NCI-H524 treated with DMSO at 0.1 percent for 48 hours (cell line): ENCODE data around the gene UNC119.

ENCODE experiments used
- DNase-seq: peaks from one replicate; lab custom pipeline; 2025; lab: John Stamatoyannopoulos, UW

The UNC119 gene

GRCh38 chr17:28544402-28545140 is 7.9 kb downstream of the UNC119 start:
- DNase-seq: no peak

GRCh38 chr17:28541439-28541838 is 11.0 kb downstream of the UNC119 start:
- no peak for DNase-seq

- DNase-seq: no peak
Observed at GRCh38 chr17:28540231-28540630, 12.2 kb downstream of the UNC119 start.

DNA sequence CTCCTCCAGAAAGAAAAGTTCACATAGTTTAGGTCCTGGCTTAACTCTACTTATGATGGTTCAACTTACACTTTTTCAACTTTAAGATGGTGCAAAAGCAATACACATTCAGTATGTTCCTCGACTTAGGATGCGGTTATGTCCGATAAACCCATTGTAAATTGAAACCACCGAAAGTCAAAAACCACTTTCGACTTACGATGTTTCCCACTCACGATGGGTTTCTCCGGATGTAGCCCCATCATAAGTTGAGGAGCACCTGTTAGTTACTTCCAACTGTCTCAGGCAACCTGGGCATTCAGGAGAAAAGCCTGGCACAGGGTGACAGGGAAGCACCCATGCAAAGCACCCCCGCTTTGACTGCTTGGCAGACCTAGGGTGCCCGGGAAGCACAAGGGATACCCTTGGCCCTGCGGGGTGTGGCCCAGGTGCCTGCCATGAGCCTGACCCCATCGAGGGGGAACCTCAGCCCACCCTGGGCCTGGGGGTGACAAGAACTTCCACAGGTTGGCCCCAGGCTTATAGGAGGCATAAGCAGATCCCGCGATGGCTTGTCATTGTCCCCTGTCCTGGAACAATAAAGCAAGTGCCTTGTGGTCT is 14.0 kb downstream of the UNC119 start:
- DNase-seq: no peak

DNA sequence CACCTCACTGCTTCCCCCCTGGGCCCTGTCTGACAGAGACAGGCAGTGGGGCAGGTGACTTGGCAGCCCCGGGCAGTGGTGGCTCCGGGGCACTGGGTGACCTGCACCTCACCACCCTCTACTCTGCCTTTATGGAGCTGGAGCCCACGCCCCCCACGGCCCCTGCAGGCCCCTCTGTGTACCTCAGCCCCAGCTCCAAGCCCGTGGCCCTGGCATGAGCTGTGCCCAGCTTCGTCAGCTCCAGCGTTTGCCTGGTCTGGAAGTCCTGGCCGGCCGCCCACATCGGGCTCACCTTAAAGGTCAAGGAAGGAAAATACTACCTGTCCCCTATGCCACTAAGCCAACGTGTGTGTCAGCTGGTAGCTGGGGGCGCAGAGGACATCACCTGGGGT is 15.2 kb downstream of the UNC119 start:
- no peak for DNase-seq

DNA sequence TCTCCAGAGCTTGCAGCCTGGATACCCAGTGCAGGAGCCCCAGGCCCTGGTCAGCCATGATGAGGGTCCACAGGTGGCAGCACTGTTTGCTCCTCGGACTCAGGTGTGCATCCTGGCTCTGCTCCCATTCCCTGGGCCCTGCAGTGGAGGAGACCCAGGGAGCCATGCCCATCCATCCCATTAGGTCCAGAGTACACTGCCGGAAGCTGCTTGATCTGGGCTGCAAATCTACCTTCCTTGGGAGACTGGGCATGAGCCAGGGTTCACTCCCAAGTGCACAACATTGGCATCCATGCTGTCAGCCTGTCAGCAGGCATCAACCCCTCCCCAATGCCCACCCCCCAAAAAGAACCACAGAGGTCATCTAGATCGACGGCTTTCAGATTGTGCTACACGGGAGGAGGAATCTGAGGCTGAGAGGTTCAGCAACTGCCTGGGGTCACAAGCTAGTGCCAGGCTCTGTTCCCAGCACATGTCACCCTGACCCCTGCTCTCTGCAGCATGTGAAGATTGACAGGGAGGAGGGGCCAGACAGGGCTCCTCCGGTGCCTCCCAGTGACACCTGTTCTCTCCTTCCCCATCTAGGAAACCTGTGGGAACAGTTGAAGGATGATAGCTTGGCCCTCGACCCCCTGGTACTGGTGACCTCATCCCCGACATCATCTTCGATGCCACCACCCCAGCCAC is 15.7 kb downstream of the UNC119 start:
- no peak for DNase-seq

- no peak for DNase-seq
Observed at GRCh38 chr17:28534740-28535375, 17.6 kb downstream of the UNC119 start.

DNA sequence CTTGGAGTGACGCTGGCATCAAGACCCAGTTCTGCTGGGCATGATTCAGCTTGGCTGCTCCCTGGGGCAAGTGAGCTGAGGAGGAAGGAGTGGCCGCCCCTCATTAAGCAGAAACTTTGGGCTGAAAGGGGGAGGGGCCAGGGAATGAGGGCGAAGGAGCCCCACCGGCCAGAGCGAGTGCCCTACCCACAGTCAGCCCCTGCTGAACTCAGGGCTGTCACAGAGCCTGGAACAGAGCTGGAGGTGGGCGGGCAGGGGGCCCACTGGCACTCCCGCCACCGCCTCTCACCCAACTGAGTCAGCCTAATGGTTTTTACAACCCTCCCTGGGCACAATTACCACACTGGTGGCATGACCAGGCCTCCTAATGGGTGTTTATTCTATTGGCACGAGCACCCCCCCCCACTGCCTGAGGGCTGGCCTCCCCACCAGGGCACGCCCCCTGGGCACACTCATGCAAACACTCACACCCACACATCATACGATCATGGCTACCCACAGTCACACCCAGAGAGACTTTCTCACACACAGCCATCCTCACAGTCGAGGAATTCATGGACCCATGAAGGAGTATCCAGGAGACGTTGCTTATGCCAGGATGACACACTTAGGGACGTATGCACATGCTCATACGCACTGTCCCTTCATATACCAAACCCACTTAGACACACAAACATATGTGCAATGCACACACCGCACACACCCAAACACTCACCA is 19.2 kb downstream of the UNC119 start:
- DNase-seq: no peak

DNA sequence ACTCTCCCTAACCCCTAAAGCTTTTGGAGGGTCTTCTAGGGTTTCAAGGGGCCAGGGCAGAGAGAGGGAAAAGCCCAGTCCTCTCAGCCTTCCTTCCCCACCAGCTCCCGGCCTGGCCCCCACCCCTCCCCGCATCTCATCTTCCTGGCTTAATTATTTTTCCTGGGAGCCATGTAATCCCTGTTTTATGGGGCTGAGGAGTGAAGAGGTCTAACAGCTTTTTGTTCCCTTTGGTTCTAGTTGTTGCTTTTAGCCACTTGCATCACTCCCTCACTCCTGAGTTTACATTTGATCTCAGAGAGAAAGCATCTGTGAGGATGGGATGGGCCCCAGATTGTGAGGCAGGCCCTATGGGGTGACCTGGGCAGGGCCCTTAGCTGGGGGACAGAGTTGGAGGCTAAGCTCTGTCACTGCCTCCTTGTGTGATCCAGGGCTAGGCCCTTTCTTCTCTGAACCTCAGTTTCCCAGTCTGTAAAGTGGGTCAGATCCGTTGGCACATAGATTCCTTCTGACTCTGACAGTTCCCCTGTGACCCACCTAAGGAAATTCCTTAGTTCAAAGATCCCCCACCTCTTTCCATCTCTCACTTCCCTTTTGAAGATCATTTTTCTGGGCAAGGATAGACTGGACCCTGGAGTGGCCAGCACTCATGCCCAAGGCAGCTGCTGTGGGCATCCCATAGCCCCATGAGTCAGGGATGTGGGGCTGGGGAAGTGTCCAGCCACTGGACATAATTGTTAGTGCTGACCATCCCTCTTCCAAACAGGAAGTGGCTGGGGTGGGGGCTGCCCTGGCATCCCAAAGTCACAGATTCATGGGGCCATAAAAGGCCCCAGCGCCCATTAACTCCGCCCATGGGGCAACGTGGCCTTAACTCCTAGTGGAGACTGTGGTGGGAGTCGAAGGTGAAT is 20.1 kb downstream of the UNC119 start:
- peak; percentile 81 for DNase-seq

DNA sequence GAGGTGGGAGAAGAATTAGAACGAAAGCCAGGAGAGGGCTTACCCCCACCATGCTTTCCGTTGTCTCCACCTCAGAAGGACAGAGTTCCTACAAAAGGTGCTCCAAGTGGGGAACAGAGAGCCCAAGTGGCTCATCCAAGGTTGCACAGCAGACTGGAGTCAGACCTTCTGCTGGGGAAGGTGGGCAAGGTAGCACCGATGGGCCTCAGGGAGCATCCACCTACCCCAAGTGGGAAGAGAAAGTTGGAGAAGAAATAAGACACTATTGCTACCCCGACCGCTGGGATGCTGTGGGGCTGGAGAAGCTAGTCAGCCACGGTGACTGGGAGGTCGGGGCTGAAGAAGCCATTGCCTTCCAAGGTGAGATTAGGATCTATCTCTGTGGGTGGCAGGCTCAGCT is 21.5 kb downstream of the UNC119 start:
- no peak for DNase-seq

GRCh38 chr17:28530250-28530649 is 22.2 kb downstream of the UNC119 start:
- DNase-seq: no peak

DNA sequence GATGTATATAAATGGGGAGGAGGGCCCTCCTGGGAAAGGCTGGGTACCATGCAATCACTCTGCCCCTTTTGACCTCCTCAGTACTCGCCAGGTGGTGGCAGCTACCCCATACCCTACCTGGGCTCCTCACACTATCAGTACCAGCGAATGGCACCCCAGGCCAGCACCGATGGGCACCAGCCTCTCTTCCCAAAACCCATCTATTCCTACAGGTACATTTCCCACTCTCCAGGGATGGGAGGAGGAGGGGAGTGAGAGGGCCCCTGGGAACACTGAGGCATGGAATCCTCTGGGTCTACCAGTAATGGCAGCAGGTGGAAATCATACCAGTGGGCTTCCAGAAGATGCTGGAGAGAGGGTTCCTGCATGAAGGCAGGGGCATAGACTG is 23.4 kb downstream of the UNC119 start:
- no peak for DNase-seq

DNA sequence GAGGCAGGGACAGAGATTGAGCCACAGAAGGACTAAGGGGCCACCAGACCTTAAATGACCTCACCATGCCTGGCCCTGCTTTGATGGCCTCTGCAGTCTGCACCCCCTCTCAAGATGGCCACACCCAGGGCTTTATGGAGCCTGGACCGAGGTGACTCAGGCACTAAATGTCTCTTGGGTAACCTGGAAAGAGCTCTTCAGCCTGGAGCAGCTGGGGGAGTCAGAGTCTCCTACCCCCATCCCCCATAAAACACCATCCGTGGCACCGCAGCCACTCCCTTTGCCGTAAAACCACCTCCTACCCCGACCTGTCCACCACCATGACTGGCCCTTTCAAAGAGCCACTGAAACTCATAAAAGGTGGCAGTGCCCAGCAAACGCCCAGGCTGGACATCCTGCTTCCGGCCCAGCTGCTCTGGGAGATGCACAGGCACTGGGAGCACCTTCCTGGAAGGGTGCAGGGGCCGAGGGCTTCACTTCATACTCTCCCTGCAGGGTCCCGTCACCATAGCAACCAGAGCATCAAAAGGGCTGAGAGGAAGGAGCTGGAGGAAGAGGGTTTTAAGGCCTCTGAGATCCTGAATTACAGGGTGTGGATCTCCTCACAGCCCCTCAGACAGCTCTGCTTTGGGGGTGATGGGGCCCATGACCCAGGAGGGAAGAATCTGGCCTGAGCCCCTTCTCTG is 24.0 kb downstream of the UNC119 start:
- DNase-seq: no peak

GRCh38 chr17:28527859-28528258 is 24.6 kb downstream of the UNC119 start:
- DNase-seq: no peak

- DNase-seq: no peak
Observed at GRCh38 chr17:28527181-28527681, 25.2 kb downstream of the UNC119 start.

DNA sequence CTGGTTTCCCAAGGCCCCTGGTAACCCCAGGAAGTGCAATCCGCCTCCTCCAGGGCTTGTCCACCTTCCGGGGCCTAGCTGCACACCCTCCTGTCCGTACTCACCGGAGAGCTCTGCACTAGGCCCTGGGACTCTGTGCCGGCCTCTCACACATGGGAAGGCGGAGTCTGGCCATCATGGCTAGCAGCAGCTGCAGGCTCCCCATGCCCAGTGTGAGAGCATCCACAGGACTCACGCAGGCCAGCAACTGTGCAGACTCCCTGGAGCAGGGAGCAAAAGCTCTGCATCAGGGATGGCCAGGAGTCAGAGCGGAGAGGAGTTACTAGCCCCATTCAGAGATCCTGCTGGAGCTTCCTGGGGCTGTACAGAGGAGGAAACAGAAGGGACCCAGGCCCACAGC is 26.0 kb downstream of the UNC119 start:
- no peak for DNase-seq

DNA sequence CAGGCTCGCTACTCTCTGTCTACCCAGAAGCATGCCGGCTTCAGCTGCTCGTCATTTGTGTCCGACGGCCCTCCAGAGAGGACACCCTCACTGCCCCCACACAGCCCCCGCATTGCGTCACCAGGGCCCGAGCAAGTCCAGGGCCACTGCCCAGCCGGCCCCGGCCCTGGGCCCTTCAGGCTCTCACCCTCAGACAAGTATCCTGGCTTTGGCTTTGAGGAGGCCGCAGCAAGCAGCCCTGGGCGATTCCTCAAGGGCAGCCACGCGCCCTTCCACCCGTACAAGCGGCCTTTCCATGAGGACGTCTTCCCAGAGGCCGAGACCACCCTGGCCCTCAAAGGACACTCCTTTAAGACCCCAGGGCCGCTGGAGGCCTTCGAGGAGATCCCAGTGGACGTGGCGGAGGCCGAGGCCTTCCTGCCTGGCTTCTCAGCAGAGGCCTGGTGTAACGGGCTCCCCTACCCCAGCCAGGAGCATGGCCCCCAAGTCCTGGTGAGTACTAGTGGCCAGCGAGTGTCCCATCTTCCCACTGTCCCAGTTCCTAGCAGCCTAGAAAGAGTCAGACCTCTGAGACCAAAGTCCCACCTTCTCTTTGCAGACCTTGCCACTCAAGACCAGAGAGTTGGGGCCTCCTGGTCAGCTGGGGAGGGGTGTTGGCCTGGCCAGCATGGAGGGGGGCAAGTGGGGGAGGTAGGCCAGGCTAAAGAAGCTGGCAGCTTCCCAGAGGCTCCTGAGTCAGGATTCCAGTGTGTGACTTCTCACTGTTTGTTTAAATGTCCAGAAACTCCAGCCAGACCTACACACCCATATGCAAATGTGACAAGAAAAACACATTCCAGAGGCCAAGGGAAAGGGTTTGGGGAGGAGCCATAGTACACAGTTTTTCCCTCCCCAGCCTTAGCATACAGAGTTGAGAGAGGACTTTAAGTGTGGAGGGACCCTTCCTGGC is 27.7 kb downstream of the UNC119 start:
- DNase-seq: no peak

DNA sequence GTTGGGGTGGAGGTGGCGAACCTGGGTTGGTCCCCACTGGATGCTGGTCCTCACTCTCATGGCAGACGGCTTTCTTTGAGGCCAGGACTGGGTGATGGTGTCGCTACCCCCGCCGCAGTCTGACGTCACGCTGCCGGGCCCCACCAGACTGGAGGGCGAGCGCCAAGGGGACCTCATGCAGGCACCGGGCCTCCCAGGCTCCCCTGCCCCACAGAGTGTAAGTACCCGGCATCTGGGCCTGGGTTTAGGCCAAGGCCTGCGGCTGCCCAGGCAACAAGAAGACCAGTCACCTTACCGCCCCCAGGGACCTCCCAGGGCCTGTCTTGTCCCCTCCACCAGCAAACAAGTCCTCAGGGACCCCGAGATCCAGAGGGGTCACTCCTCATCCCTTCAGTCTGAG is 28.5 kb downstream of the UNC119 start:
- no peak for DNase-seq

- DNase-seq: no peak
Observed at GRCh38 chr17:28523186-28523585, 29.2 kb downstream of the UNC119 start.
